AG09309 (cell line): ENCODE measurements around the gene SH3PXD2A.
"Not testable (repeated sequence)": the region's sequence is repeated elsewhere in the genome, so short reads cannot be mapped to it uniquely, and the experiment has no call there.

Experiments used
- DNase-seq: peaks from one replicate; pipeline ENCODE4 v3.0.0-alpha.2; 2010; ENCODE audit warnings: low read depth
- H3K4me3 ChIP-seq: 2 replicates; pipeline ENCODE4 v1.5.1; 2011; ENCODE audit warnings: mild to moderate bottlenecking, low read depth, low read length, moderate library complexity; ENCODE audit not compliant: control insufficient read depth
- CTCF ChIP-seq: IDR thresholded peaks from 2 replicates; pipeline ENCODE4 v1.5.1; 2011; ENCODE audit warnings: mild to moderate bottlenecking, low read depth, low read length, inconsistent platforms; ENCODE audit not compliant: insufficient read depth, control insufficient read depth; ENCODE audit errors: missing control alignments

The SH3PXD2A gene

GRCh38 chr10:103814626-103815370, 40.6 kb downstream of the SH3PXD2A start:
- no peak for DNase-seq
- TF ChIP-seq CTCF = no peak

GRCh38 chr10:103814105-103814504, 41.3 kb downstream of the SH3PXD2A start:
- H3K4me3 ChIP-seq = no peak overlapping the region
- DNase-seq = no peak
- TF ChIP-seq CTCF = no peak

More at GRCh38 chr10:103814626-103815370, 40.6 kb downstream of the SH3PXD2A start:
- no peak overlapping the region for H3K4me3 ChIP-seq

- not testable (repeated sequence) for DNase-seq
Measured at GRCh38 chr10:103813312-103813711, 42.1 kb downstream of the SH3PXD2A start.

GRCh38 chr10:103812432-103812831, 42.9 kb downstream of the SH3PXD2A start:
- DNase-seq = no peak
- H3K4me3 ChIP-seq = no peak overlapping the region
- TF ChIP-seq CTCF = no peak

More at GRCh38 chr10:103813312-103813711, 42.1 kb downstream of the SH3PXD2A start:
- not testable (repeated sequence) for H3K4me3 ChIP-seq

- no peak for TF ChIP-seq CTCF
- no peak for DNase-seq
Measured at GRCh38 chr10:103812004-103812403, 43.4 kb downstream of the SH3PXD2A start.

GRCh38 chr10:103811463-103811862, 43.9 kb downstream of the SH3PXD2A start:
- H3K4me3 ChIP-seq = no peak overlapping the region
- no peak for TF ChIP-seq CTCF
- DNase-seq = no peak

More at GRCh38 chr10:103812004-103812403, 43.4 kb downstream of the SH3PXD2A start:
- no peak overlapping the region for H3K4me3 ChIP-seq

GRCh38 chr10:103808780-103809179, 46.6 kb downstream of the SH3PXD2A start:
- TF ChIP-seq CTCF = no peak
- DNase-seq = no peak
- no peak overlapping the region for H3K4me3 ChIP-seq
